GM21515 (cell line): ENCODE measurements around the gene SOCS3.
A peak's percentile ranks its signal among the peaks of the same experiment; 100 is the strongest.

ENCODE experiments used
- ATAC-seq: cut with Tn5 transposase; IDR thresholded peaks from one replicate; pipeline ENCODE4 v1.9.1; 2021; ENCODE audit not compliant: unreplicated experiment

Gene SOCS3

GRCh38 chr17:78368854-78369495 is 9.1 kb upstream of the SOCS3 start:
- ATAC-seq, result no peak

- no peak for ATAC-seq
Observed at GRCh38 chr17:78368348-78368747, 8.5 kb upstream of the SOCS3 start.

- ATAC-seq, result no peak
Observed at GRCh38 chr17:78367193-78367592, 7.3 kb upstream of the SOCS3 start.

GRCh38 chr17:78366109-78366848 is 6.4 kb upstream of the SOCS3 start:
- ATAC-seq, result no peak

- ATAC-seq, result no peak
Observed at GRCh38 chr17:78365561-78366108, 5.8 kb upstream of the SOCS3 start.

GRCh38 chr17:78364436-78365281 is 4.8 kb upstream of the SOCS3 start:
- no peak for ATAC-seq

- ATAC-seq, result no peak
Observed at GRCh38 chr17:78362671-78363070, 2.8 kb upstream of the SOCS3 start.

GRCh38 chr17:78362232-78362631 is 2.4 kb upstream of the SOCS3 start:
- ATAC-seq, result no peak

GRCh38 chr17:78361225-78361701 is 1.4 kb upstream of the SOCS3 start:
- no peak for ATAC-seq

GRCh38 chr17:78360371-78361224 is 721 bp upstream of the SOCS3 start:
- ATAC-seq, result peak; percentile 23

GRCh38 chr17:78359321-78359996 is 418 bp downstream of the SOCS3 start:
- no peak for ATAC-seq

GRCh38 chr17:78358538-78359320 is 1.1 kb downstream of the SOCS3 start:
- ATAC-seq, result no peak

- no peak for ATAC-seq
Observed at GRCh38 chr17:78357672-78358537, 2.0 kb downstream of the SOCS3 start.

- ATAC-seq, result no peak
Observed at GRCh38 chr17:78357177-78357586, 2.7 kb downstream of the SOCS3 start.

GRCh38 chr17:78356101-78356713 is 3.7 kb downstream of the SOCS3 start:
- ATAC-seq, result peak; percentile 50

GRCh38 chr17:78355701-78356100 is 4.2 kb downstream of the SOCS3 start:
- no peak for ATAC-seq

- ATAC-seq, result no peak
Observed at GRCh38 chr17:78355045-78355641, 4.7 kb downstream of the SOCS3 start.
